NCI-H2081 (cell line): ENCODE data around the gene TATDN2.
"Not testable (repeated sequence)": the region's sequence is repeated elsewhere in the genome, so short reads cannot be mapped to it uniquely, and the experiment has no call there.

Experiments used
- DNase-seq, 2 experiments: peaks; one replicate each; lab custom pipeline; 2025; lab: John Stamatoyannopoulos, UW

TATDN2 gene

GRCh38 chr3:10234526-10235230 lies 13.6 kb upstream of the TATDN2 start:
- DNase-seq, result no peak

GRCh38 chr3:10235551-10235950 lies 12.7 kb upstream of the TATDN2 start:
- DNase-seq, result no peak

DNA sequence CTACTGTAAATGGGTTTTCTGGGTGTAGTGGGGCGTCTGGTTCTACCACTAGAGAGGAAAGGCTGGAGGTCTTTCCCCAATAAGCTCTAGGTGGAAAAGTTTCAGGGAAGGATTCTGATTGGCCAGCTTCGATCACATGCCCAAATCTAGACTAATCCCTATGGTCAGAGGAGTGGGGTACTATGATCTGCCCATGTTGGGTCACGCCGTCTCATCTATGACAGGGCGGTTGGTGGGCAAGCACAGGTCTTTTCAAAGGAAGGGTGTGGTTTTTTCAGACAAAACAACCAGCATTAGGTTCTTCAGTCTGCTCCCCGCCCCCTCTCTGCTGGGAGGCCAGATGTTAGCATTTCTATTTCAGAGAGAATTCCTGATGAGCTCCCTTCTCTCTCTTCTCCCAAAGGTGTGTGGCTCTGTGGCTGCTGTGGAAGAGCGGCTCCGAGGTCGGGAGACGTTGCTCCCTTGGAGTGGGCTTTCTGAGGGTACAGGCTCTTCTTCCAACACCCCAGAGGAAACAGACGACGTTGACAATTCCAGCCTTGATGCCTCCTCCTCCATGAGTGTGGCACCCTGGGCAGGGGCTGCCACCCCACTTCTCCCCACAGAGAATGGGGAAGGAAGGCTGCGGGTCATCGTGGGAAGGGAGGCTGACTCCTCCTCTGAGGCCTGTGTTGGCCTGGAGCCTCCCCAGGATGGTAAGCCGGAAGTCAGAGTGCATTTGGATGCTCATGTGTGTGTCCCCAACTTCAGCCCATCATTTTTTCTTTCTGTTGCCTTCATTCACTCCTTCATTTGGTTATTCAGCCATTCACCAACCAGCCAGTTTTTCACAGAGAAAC lies 9.7 kb upstream of the TATDN2 start:
- no peak for DNase-seq

- DNase-seq, result no peak
Observed at GRCh38 chr3:10240799-10241198, 7.5 kb upstream of the TATDN2 start.

DNA sequence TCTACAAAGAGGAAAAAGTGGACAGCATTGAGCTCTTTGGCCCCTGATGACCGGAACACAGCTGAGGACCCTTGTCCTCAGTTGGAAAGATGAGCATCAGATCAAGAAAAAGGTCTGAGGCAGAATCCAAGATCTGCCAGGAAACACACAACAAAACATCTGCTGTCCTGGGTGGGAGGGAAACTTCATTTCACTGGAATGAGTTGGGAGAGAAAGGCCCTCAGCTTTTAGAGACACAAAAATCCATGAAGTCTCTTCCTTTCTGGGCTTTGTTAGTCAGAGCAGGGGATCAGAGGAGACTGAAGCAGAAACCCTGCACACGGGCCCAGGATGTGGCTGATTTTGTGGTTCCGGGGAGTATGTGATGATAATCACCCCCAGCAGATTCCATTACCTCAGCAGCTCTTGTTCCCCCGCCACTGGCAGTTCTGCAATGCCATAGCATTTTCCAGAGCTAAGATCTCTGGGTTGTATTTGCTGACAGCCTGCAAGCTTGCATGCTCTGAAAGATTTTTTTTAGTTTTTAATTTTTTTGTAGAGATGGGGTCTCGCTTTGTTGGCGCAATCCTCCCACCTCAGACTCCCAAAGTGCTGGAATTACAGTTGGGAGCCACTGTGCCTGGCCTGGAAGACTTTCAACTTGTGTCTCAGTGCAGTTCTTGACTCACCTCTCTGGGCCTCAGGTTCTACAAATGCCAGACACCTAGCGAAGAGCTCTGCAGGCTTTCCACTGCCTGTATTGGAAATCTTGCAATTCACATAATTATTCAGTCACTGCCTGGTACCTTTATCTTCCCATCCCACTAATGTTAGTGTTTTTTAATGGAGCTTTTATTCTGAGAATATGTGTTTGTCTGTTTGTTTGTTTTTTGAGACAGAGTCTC lies 5.8 kb upstream of the TATDN2 start:
- no peak for DNase-seq

DNA sequence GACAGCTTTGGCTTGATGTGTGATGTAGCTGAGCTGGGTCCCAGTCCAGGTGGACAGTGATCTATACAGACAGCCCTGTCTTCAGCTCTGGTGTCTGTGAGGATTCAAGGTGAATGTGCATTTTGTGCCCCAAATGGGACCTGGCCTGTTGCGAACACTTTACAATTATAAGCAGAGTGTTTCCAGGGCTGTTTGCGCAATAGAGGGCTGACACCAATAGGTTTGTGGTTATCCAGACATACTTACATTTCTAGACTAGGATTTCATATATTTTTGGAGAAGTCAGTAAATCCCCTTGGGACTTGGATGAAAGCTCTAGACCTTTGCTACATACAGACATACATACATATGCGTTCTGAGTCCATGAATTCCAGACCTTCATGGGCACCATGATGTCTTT lies 4.2 kb upstream of the TATDN2 start:
- DNase-seq, result no peak

GRCh38 chr3:10245081-10245712 lies 3.1 kb upstream of the TATDN2 start:
- no peak for DNase-seq

DNA sequence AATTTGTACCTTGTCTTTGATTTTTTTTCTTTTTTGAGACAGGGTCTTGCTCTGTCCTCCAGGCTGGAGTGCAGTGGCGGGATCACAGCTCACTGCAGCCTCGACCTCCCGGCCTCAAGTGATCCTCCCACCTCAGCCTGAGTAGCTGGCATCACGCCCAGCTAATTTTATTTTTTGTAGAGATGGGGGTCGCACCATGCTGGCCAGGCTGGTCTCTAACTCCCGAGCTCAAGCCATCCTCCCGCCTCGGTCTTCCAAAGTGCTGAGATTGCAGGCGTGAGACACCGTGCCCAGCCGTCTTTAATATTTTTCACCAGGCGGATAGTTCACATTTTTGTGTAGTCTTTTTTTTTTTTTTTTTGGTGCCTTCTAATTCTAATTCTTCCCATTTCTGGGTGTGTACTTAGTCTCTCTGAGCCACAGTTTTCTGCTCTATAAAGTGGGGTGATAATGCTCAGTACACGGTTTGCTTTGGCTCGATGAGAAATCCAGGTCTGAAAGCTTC lies 528 bp upstream of the TATDN2 start:
- DNase-seq, result no peak

DNA sequence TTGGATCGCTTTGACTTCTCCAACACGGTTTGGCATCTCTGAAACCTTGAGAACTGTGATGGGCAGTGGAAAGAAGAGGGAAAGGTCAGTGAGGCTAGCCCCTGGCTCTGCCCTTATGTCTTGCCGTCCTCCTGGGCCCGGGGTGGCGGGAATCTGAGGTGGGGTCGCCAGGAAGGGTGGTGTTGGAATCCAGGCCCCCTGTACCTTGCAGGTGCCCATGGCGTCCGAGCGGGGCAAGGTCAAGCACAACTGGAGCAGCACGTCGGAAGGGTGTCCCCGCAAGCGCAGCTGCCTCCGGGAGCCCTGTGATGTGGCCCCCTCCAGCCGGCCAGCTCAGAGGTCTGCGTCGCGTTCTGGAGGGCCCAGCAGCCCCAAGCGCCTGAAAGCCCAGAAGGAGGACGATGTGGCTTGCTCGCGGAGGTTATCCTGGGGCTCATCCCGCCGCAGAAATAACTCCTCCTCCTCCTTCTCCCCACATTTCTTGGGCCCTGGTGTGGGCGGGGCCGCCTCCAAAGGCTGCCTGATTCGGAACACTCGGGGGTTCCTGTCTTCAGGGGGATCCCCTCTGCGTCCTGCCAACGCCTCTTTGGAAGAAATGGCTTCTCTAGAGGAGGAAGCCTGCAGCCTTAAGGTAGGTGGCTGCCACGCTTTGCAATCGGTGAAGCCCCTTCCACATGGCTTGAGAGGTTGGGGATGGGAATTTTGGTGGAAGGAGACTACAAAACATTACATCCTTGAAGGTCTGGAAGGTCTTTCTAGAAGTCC lies 907 bp downstream of the TATDN2 start:
- DNase-seq, result no peak

DNA sequence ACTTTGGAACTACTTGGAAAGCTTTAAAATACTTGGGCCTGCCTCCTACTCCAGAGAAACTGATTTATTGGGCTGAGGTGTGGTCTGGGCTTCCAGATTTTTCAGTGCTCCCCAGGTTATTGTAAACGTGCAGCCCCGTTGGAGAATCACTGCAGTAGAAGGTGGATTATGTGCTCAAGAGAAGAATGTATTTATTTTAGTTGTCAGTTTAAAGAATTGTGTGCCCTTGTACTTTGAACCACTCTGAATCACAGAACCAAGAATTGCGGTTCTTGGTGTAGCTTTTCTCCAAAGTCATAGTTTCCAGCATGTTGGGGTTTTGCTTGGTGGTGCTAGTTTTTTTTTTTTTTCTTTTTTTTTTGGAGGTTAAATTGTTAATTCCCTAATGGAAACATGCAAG lies 1.6 kb downstream of the TATDN2 start:
- DNase-seq, result no peak

- no peak for DNase-seq
Observed at GRCh38 chr3:10251006-10251405, 2.7 kb downstream of the TATDN2 start.

DNA sequence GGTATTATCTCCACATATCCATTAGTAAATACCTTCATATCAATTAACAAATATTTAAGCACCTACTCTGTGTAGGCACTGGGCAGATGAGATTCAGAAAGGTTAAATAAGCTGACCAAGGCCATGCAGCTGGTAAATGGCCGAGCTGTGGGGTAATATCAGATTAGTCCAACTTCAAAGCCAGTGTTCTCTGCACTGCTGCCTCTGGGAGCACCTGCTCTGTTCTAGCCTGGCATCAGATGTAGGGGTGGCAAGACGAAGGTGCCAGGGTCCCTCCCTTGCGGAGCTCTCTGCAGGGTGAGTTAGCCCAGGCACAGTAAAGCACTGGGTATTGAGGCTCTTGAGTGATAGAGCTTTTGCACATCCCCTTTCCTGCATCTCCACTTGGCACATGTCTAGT lies 5.5 kb downstream of the TATDN2 start:
- no peak for DNase-seq

DNA sequence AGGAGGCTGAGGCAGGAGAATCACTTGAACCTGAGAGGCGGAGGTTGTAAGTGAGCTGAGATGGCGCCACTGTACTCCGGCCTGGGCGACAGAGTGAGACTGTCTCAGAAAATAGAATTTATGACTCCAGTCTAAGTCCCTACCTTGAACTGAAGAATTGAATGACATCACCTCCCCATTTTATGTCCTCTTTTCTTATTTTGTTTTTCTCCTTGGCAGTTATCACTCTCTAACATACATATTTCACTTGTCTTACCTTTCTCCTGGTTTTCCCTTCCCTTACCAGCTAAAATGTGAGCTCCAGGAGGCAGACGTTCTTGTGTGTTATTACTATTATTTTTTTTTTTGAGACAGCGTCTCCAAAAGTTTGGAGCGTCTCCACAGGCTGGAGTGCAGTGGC lies 7.6 kb downstream of the TATDN2 start:
- DNase-seq, result no peak

DNA sequence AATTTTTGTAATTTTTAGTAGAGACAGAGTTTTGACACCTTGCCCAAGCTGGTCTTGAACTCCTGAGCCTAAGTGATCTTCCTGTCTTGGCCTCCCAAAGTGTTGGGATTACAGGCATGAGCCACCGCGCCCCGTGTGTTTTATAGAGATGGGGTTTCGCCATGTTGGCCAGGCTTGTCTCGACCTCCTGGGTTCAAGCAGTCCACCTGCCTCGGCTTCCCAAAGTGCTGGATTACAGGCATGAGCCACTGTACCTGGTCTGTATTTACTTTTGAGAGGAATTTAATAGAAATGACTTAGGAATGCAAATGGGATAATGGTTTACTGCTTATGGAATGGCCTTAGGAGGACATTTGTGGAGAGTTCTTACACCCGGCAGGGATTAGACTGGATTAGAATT lies 10.8 kb downstream of the TATDN2 start:
- DNase-seq, result no peak

GRCh38 chr3:10259798-10260197 lies 11.5 kb downstream of the TATDN2 start:
- no peak for DNase-seq

DNA sequence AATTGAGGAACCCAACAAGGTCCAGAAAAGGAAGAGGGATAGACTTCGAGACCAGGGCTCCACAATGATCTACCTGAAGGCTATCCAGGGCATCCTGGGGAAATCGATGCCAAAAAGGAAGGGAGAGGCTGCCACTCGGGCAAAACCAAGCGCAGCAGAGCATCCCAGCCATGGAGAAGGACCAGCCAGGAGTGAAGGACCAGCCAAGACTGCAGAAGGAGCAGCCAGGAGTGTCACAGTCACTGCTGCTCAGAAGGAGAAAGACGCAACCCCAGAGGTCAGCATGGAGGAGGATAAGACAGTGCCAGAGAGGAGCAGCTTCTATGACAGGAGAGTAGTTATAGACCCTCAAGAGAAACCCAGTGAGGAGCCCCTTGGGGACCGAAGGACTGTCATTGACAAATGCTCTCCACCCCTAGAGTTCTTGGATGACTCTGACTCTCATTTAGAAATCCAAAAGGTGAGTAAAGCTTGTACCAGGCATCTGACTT lies 12.0 kb downstream of the TATDN2 start:
- no peak for DNase-seq

GRCh38 chr3:10262027-10262426 lies 13.8 kb downstream of the TATDN2 start:
- DNase-seq, result no peak

- DNase-seq, result no peak
Observed at GRCh38 chr3:10263646-10264363, 15.5 kb downstream of the TATDN2 start.

DNA sequence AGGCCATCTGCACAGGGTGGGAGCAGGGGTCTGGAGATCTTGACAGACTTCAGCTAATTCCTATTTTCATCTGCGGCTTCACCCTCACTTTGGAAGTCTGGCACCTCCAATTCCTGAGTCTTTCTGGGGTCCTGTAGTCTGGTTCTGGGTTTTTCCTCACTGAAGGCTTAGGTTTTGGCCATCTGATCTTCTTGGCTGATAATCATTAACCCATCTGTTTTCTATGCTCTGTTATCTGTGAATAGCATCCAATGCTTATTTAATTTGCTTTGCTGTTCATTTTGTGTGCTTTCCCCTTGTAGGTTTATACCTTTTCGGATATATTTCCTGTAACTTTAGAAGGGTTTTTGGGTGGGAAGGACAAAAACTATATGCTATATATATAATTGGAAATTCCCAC lies 17.6 kb downstream of the TATDN2 start:
- DNase-seq, result no peak

- not testable (repeated sequence) for DNase-seq
Observed at GRCh38 chr3:10266936-10267335, 18.7 kb downstream of the TATDN2 start.
